ENCODE data around the gene SLC4A2.

- no peak for TF ChIP-seq POLR2A (IDR thresholded peaks at IDR 0.05; ENCODE audit: low read length)
- no peak for TF ChIP-seq GATA1 (IDR thresholded peaks at IDR 0.05; ENCODE audit: low read depth, low read length)
Observed at GRCh38 chr7:151083071-151083823, 23.9 kb downstream of the SLC4A2 start, which contains the start of gene TMUB1.
